Spleen (tissue), 7 donors: ENCODE results near the gene IL1RAPL1.
"Not testable (repeated sequence)": the region's sequence is repeated elsewhere in the genome, so short reads cannot be mapped to it uniquely, and the experiment has no call there.

Source experiments
- POLR2A ChIP-seq, 3 donors: fragments of 450-650 bp; IDR thresholded peaks; one replicate each; pipeline ENCODE4 v1.5.1; 2017; ENCODE audit warnings: antibody characterized with exemption in 3 of 3, mild to moderate bottlenecking in 1 of 3
- TF ChIP-seq, protein P1 (sequence below), 11 experiments: fragments of 200-600 bp in 7 of 11; fragments of 450-650 bp in 4 of 11; sonication (generic) in 4 of 11; IDR thresholded peaks in 8 of 11; conservative IDR thresholded peaks in 3 of 11; 1 replicate in 7 of 11; 2 replicates in 4 of 11; pipeline versions ENCODE4 v1.4.0 to v1.8.0; 2016 to 2021; ENCODE audit warnings: antibody characterized with exemption in 11 of 11, inconsistent platforms in 4 of 11, mild to moderate bottlenecking in 1 of 11
- donor health status: DM: no; HTN: no; CAD: no; lungs with moderate emphysema.
- donor health status: DM: no; HTN: no; CAD: no.
- donor health status: DM: no; HTN: no; CAD: no.

DNA sequence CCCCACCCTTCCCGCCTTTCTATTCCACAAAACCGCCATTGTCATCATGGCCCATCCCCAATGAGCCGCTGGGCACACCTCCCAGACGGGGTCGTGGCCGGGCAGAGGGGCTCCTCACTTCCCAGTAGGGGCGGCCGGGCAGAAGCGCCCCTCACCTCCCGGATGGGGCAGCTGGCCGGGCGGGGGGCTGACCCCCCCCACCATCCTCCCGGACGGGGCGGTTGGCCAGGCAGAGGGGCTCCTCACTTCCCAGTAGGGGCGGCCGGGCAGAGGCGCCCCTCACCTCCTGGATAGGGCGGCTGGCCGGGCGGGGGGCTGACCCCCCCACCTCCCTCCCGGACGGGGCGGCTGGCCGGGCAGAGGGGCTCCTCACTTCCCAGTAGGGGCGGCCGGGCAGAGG is 745.8 kb downstream of the IL1RAPL1 start:
- not testable (repeated sequence) for TF ChIP-seq POLR2A (IDR thresholded peaks at IDR 0.05)
- TF ChIP-seq, protein P1, sequence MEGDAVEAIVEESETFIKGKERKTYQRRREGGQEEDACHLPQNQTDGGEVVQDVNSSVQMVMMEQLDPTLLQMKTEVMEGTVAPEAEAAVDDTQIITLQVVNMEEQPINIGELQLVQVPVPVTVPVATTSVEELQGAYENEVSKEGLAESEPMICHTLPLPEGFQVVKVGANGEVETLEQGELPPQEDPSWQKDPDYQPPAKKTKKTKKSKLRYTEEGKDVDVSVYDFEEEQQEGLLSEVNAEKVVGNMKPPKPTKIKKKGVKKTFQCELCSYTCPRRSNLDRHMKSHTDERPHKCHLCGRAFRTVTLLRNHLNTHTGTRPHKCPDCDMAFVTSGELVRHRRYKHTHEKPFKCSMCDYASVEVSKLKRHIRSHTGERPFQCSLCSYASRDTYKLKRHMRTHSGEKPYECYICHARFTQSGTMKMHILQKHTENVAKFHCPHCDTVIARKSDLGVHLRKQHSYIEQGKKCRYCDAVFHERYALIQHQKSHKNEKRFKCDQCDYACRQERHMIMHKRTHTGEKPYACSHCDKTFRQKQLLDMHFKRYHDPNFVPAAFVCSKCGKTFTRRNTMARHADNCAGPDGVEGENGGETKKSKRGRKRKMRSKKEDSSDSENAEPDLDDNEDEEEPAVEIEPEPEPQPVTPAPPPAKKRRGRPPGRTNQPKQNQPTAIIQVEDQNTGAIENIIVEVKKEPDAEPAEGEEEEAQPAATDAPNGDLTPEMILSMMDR (IDR thresholded peaks at IDR 0.05 in 8 of 11, conservative IDR thresholded peaks at IDR 0.05 in 3 of 11) = not testable (repeated sequence)
